Stimulated activated CD4-positive, alpha-beta T cell treated with anti-CD3 and anti-CD28 coated beads, TNF-alpha, amount 100 ng/mL, for 24 hours (primary cell): ENCODE data around the gene PUS1.

ENCODE experiments used
- DNase-seq, 3 experiments: peaks; one replicate each; pipeline ENCODE4 v3.0.0-alpha.2; 2020; ENCODE audit warnings: low read depth in 3 of 3

Gene PUS1

GRCh38 chr12:131915823-131916222 lies 13.3 kb upstream of the PUS1 start:
- no peak for DNase-seq

- no peak for DNase-seq
Observed at GRCh38 chr12:131916306-131917138, 12.6 kb upstream of the PUS1 start.

DNA sequence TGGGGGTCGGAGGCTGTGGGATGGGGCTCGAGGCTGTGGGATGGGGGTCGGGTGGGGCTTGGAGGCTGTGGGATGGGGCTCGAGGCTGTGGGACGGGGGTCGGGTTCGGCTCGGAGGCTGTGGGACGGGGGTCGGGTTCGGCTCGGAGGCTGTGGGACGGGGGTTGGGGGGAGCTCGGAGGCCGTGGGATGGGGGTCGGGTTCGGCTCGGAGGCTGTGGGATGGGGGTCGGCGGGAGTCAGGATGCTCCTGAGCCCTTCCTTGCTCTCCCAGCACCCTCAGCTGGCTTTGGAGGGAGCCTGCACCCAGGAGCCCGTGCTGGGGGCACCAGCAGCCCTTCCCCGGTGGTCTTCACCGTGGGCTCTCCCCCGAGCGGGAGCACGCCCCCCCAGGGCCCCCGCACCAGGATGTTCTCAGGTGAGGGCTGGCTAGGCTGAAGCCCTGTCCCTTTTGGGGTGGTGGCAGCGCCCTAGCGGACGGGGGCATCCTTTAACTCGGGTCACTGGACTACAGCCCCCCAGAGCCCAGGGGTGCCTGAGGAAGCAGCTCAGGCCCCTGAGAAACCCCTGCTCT lies 11.9 kb upstream of the PUS1 start:
- DNase-seq: no peak

GRCh38 chr12:131917711-131918306 lies 11.3 kb upstream of the PUS1 start:
- no peak for DNase-seq

- DNase-seq: no peak
Observed at GRCh38 chr12:131918311-131919050, 10.6 kb upstream of the PUS1 start.

DNA sequence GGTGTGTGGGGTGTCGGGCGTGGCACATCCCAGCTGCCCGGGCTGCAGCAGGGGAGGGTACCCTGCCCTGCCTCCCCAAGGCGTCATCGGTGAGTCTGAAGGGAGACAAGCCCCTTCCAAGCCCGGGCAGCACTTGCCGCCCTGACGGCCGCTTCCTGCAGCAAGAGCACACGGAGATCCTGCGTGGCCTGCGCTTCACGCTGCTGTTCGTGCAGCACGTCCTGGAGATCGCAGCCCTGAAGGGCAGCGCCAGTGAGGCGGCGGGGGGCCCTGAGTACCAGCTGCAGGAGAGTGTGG lies 10.1 kb upstream of the PUS1 start:
- no peak for DNase-seq

DNA sequence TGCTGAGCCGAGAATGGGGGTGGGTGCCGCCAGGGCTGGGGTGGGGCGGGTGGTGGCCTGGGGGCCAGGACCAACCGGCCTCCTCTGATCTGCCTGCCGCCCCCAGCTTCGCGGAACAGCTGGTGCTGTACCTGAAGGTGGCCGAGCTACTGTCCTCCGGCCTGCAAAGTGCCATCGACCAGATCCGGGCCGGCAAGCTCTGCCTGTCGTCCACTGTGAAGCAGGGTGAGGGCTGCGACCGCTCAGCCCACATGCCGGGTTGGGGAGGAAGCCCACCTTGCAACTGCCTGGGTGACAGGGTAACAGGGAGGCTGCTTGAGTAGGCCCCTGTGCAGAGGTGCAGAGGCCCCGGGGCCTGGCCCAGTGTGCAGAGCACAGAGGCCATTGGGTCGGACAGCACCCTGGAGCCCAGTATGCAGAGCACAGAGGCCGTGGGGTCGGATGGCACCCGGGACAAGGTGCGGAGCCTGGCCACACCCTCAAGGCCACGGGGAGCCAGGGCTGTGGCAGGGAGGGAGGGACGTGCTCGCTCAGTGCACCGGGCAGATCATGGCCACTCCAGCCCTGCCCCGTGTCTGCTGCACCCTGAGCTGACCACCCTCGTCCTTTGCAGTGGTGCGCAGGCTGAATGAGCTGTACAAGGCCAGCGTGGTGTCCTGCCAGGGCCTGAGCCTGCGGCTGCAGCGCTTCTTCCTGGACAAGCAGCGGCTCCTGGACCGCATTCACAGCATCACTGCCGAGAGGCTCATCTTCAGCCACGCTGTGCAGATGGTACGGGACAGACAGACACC lies 9.5 kb upstream of the PUS1 start:
- no peak for DNase-seq

GRCh38 chr12:131920157-131920508 lies 8.9 kb upstream of the PUS1 start:
- DNase-seq: no peak

DNA sequence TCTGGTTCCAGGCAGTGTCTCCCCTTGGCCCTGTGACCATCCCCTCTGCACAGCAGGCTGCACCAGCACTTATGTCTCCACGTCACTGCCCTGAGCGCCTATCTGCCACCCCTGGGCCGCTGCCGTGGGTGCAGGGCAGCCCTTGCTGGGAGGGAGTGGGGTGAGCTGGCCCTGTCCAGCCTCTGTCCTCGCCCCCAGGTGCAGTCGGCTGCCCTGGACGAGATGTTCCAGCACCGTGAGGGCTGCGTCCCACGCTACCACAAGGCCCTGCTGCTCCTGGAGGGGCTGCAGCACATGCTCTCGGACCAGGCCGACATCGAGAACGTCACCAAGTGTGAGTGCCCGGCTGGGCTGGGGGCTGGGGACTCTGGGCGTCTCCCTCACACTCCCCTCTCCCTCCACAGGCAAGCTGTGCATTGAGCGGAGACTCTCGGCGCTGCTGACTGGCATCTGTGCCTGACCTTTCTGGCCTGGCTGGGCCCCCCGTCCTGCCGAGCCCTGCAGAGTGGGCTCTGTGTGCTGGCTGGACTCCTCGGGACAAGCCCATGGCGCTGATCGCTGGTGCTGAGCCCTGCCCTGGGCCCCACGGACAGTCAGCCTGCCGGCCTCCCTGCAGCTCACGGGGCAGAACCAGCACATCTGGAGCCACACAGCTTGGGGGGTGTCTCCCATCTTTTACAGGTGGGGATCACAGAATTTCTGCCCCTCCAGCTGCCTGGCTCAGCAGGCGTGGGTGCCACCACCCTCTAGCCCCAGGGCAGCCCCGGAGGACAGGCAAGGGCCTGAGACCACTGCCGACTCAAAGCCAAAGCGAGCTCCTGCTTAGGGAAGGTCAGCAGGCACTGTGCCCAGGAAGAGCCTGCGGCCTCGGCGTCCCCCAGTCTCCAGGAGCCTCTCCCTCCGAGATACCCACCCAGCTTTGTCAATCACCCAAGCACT lies 7.9 kb upstream of the PUS1 start:
- DNase-seq: no peak

DNA sequence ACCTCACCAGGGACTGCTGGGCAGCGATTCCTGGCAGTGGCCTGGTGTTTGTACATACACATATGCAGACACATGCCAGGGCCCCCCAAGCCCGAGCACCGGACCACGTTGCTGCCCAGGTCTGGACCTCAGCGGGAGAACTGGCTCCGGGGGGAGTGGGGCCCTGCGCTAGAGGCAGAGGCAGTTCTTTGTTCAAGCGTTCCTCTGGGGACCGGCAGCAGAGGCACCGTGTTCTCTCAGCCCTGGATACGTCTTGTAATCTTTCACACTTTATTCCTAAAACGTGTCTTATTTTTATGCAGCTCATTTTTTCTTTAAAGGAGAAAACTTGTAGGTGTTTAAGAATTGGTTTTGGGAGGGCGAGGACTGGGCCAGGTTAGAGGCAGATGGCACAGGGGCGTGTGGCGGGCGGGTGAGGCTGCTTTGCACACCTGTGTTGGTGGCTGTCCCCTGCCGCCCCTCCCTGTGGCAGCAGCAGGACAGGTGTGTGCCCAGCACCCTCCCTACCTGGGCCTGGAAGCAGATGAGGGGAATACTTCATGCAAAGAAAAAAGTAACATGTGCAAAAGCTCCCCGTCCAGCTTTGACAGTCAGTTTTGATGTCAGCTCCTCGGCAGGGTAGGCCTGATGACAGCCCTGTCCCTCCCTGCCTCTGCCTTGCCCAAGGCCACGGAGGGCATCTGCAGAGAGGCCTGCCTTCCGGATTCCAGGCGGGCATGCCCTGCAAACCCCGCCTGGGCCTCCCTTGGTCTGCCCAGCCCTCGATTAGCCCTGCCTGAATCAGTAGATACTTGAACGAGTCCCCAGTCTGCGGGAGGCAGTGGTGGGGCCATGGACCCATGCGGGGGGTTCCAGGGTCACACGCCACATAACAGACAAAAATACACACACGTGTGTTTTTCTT lies 7.0 kb upstream of the PUS1 start:
- DNase-seq: no peak

- DNase-seq: no peak
Observed at GRCh38 chr12:131922772-131923171, 6.3 kb upstream of the PUS1 start.

DNA sequence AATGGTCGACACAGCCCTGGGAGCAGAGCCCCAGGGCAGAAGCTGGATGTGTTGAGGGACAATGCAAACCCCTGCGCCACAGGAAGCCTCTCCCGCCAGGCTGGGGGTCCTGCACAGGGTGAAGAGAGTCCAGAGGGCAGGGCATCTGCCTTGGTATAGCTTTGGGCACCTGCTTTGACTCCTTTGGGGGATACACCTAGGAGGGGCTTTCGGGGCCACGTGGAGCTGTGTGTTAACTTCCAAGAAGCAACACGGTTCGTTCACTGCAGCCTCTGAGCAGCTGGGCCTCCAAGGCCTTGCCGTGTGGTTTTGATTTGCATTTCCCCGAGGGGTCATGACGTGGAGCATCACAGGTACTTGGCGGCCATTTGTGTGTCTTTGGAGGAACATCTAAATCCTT lies 5.8 kb upstream of the PUS1 start:
- DNase-seq: no peak

DNA sequence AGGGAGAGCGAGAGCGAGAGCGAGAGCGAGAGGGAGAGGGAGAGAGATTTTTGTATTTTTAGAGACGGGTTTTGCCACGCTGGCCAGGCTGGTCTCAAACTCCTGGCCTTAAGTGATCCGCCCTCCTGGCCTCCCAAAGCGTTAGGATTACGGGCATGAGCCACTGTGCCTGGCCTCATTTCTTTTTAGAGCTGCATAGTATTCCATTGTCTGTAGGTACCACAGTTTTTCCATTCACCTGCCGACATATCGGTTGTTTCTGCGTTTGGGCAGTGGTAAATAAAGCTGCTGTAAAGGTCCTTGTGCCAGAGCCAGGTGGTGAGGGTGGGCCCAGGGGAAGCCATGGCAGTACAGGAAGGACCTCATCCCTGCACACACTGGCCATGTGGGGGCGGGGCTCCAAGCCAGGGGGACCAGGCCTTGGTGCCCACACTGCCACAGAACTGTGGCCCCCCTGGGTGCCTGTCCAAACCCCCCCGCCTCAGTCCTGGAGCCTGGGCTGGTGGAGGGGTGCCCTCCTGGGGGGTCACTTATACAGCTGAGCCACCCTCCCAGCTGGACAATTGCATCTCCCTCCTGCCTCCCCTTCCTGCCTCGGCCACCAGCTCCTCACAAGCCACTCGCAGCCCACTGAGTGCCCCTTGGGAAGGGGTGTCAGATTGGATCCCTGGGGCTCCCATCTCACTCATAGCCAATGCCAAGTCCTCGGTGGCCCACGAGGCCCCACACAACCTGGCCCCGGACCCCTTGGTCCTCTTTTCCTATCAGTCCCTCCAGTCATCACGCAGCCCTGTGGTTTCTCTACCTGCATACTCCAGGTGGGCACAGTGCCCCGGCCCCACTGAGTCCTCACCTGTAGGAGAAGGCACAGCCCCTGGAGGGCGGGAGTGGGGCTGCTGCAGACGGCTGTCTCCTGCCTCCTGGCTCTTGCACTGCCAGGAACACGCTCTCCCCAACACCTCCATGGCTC lies 1.7 kb upstream of the PUS1 start:
- DNase-seq: no peak

DNA sequence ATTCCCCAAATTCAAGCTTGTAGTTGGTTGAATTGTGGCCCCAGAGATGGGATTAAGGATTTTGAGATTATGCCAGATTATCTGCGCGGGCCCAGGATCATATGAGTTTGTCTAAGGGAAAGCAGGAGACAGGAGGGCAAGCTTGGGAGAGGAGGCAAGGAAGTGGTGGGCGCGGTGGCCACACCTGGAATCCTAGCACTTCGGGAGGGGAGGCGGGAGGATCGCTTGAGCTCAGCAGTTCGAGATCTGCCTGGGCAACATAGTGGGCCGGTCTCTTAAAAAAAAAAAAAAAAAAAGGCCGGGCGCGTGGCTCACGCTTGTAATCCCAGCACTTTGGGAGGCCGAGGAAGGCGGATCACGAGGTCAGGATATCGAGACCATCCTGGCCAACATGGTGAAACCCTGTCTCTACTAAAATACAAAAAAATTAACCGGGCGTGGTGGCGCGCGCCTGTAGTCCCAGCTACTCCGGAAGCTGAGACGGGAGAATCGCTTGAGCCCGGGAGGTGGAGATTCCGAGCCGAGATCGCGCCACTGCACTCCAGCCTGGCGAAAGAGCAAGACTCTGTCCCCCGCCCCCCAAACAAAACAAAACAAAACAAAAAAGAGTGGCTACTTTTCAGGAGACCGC lies 881 bp upstream of the PUS1 start:
- peak in 1 of 3 experiments; percentile 37 for DNase-seq

GRCh38 chr12:131929581-131930456 lies 743 bp downstream of the PUS1 start:
- DNase-seq: peak in 1 of 3 experiments; percentile 20

GRCh38 chr12:131930510-131930909 lies 1.4 kb downstream of the PUS1 start:
- DNase-seq: no peak

DNA sequence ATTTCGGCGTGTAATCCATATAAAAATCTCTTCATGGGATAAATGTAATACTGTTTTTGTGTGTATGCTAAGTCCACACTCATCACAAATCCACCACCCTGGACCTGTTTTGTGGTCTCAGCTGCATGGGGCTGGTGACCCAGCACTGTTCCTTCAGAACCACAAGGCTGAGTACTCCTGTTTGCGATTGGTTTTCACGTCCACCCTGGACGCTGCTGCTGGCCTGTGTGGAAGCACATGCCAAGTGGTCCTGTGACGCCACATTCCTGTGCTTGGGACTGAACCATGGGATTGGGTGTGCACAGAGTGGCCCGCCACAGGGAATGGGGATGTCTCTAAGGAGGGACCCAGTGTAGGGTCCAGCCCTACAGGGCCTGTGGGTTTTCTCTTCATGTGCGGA lies 4.3 kb downstream of the PUS1 start:
- DNase-seq: no peak
